Measurements from ENCODE around the gene POR.
A peak's percentile ranks its signal among the peaks of the same experiment; 100 is the strongest.
"Not testable (repeated sequence)": the region's sequence is repeated elsewhere in the genome, so short reads cannot be mapped to it uniquely, and the experiment has no call there.

Gene POR

GRCh38 chr7:75994388-75995051, 79.6 kb downstream of the POR start, which contains the start of gene TMEM120A:
TMEM120A (minus strand) TSS chr7:75994595; CDS start chr7:75994570, 25 bp downstream.
- DNase-seq: peak; percentile 95

- DNase-seq: no peak
Measured at GRCh38 chr7:75995052-75995471, 80.1 kb downstream of the POR start.

- DNase-seq: no peak
Measured at GRCh38 chr7:75995996-75996395, 81.0 kb downstream of the POR start.

GRCh38 chr7:75996476-75996875, 81.5 kb downstream of the POR start:
- DNase-seq: no peak

GRCh38 chr7:75998038-75998437, 83.1 kb downstream of the POR start:
- DNase-seq: no peak

GRCh38 chr7:76000566-76000965, 85.6 kb downstream of the POR start:
- DNase-seq: no peak

GRCh38 chr7:76002139-76002538, 87.2 kb downstream of the POR start:
- DNase-seq: no peak

- no peak for DNase-seq
Measured at GRCh38 chr7:76002822-76003221, 87.9 kb downstream of the POR start.

GRCh38 chr7:76003351-76003750, 88.4 kb downstream of the POR start:
- DNase-seq: no peak

- not testable (repeated sequence) for DNase-seq
Measured at GRCh38 chr7:76005004-76005403, 90.0 kb downstream of the POR start.

- no peak for DNase-seq
Measured at GRCh38 chr7:76008156-76008687, 93.3 kb downstream of the POR start.

- no peak for DNase-seq
Measured at GRCh38 chr7:76009672-76010600, 95.0 kb downstream of the POR start.

GRCh38 chr7:76011442-76011861, 96.5 kb downstream of the POR start:
- DNase-seq: no peak

GRCh38 chr7:76016191-76016947, 101.4 kb downstream of the POR start:
- no peak for DNase-seq

- DNase-seq: not testable (repeated sequence)
Measured at GRCh38 chr7:76018520-76018919, 103.6 kb downstream of the POR start.

- DNase-seq: peak; percentile 70
Measured at GRCh38 chr7:76020031-76020714, 105.2 kb downstream of the POR start.

- DNase-seq: no peak
Measured at GRCh38 chr7:76022026-76022780, 107.2 kb downstream of the POR start.

- no peak for DNase-seq
Measured at GRCh38 chr7:76023002-76023401, 108.0 kb downstream of the POR start.

GRCh38 chr7:76029682-76030081, 114.7 kb downstream of the POR start:
- not testable (repeated sequence) for DNase-seq

- DNase-seq: no peak
Measured at GRCh38 chr7:76031964-76032363, 117.0 kb downstream of the POR start.

Measured in activated CD4-positive, alpha-beta T cell treated with anti-CD3 and anti-CD28 coated beads, Interleukin-2, amount 50 U/mL, for 1 hour (primary cell).